Metanephros (tissue), 1 donor: ENCODE data around the gene EFEMP2. TPM values are rescaled to one million over a fixed set of nuclear protein-coding genes. Genes with fewer than 3 reads are reported as not detected.

ENCODE experiments used
- total RNA-seq: library from RNA; depleted of rRNA; stranded (reverse); fragments of >200 nt; gene quantifications from one replicate; pipeline ENCODE4 v1.2.3, GENCODE V29; 2014

The EFEMP2 gene
- total RNA-seq = 104 TPM

GRCh38 chr11:65872586-65873317 is at the start of gene EFEMP2:
Gene EFEMP2, minus strand, starts transcription at chr11:65872800. Its CDS starts 446 bp downstream, at chr11:65872354.

GRCh38 chr11:65919141-65919572 is 46.6 kb upstream of the EFEMP2 start, which contains the start of gene DRAP1:
Gene DRAP1, plus strand, starts transcription at chr11:65919426. Its CDS starts 76 bp downstream, at chr11:65919502.

DNA sequence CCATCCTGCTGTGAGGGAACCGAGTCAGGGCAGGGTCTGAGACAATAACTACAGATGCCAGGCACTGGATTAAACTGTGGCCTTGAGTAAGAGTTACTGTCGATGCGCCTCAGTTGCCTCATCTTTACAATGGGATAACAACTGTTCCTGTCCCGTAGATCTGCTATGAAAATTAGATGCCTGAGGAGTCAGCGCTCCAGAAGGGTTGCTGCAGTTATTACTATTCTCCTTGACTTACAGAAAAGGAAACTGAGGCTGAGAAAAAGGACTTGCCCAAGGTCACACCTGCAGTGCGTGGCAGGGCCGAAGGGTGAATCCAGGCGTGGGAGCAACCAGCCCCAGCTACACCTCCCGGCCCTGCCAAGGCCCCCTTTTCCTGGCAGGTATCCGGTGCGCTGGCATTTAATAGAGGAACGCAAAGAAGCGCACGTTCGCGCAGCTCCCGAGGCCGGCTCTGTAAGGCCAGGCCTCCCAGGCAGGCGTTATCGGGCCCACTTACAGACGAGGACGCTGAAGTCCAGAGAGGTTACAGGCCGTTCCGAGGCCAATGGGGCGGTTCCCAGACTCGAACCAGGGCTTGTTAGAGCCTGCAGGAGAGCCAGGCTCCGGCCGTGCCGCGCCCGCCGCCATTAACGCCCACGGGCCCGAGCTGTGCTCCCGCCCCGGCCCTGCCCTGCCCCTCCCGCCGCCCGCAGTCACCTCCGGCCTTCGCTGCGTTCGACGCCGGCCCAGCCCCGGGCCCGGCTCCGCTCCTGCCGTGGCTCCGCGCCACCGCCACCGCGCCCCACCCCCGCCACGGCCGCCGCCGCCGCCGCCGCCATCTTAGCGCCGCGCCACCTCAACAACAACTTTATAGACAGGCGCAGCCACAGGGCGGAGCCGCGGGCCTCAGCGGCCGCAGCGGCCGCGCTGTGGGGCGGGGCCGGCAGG is 45.9 kb upstream of the EFEMP2 start, which contains the start of gene C11orf68:
Gene C11orf68 (minus strand): TSS at position 852 of the 930 bp plus-strand sequence. CDS start 31 bp downstream, at position 821.

GRCh38 chr11:65900125-65900898 is 27.7 kb upstream of the EFEMP2 start, which contains the start of gene FOSL1:
Gene FOSL1, minus strand, starts transcription at chr11:65900388. Its CDS starts 49 bp downstream, at chr11:65900339.

DNA sequence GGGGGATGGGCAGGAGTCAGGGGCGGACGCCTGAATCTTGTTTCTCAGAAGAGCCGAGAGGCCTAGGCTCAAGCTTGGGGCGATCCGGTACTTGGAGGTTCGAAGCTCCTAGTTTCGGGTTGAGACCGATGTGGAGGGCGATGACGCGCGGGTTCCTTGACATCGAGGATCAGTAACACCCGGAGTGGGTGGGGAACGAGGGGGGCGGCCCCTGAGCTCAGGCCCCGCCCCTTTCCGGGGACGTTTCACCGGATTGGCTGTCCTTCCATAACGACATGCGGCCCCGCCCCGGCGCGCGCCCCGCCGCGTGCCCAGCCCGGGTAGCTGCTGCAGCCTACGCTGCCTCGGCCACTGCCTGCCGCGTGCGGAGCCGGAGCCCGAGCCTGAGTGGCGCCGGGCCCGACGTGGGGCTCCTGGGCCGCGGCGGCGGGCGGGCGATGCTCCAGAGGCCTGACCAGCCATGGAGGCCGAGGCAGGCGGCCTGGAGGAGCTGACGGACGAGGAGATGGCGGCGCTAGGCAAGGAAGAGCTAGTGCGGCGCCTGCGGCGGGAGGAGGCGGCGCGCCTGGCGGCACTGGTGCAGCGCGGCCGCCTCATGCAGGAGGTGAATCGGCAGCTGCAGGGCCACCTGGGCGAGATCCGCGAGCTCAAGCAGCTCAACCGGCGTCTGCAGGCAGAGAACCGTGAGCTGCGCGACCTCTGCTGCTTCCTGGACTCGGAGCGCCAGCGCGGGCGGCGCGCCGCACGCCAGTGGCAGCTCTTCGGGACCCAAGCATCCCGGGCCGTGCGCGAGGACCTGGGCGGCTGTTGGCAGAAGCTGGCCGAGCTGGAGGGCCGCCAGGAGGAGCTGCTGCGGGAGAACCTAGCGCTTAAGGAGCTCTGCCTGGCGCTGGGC is 18.0 kb upstream of the EFEMP2 start, which contains the start of gene CCDC85B:
Gene CCDC85B (plus strand): TSS at position 350 of the 895 bp plus-strand sequence. CDS start 111 bp downstream, at position 461.

GRCh38 chr11:65888163-65888814 is 15.7 kb upstream of the EFEMP2 start, which contains the start of gene FIBP:
Gene FIBP, minus strand, starts transcription at chr11:65888471. Its CDS starts 53 bp downstream, at chr11:65888418.

GRCh38 chr11:65879617-65880016 is 7.0 kb upstream of the EFEMP2 start, which contains the start of gene CTSW:
Gene CTSW, plus strand, starts transcription at chr11:65879837. Its CDS starts 18 bp downstream, at chr11:65879855.

GRCh38 chr11:65860278-65861164 is 12.1 kb downstream of the EFEMP2 start, which contains the start of gene MUS81:
Gene MUS81, plus strand, starts transcription at chr11:65860433. Its CDS starts 321 bp downstream, at chr11:65860754.

DNA sequence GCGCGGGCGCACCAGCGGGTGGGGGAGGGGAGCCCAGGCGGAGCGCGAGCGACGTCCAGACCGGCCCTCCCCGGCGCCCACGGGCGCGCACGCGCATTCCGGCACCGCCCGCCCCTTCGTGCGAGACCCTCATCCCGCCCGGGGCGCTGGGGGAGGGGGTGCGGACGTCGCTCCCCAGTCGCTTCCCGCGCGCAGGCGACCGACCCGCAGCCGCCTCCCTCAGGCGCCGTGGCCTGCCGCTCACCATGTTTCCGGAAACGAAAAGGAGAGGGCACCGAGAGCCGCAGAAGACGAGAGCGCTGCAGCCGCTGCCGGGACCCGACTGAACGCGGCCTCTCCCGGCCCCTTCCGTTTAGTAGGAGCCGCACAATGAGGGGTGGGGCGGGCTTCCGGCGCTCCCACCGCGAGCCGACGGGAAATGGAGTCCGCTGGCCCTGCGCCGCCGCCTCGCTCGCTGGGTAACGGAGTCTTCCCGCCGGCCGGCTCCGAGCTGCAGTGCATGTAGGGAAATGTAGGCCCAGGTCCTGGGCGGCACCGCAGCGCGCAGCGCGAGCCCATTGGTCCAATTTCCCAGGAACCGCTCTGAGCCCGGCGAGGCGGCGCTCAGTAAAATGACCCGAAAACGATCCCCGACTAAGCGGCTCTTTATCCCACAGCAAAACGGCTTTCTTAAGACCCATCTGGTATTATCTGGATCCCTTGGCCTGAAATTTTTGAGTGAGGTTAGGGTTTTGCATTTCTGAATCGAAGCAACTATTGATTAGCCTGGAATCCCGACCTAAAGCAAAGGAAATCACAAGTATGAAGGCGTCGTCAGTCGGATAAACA is 14.5 kb downstream of the EFEMP2 start, which contains the start of gene CFL1:
Gene CFL1 (minus strand): TSS at position 328 of the 828 bp plus-strand sequence. CDS start 81 bp downstream, at position 247.

GRCh38 chr11:65833297-65834030 is 39.1 kb downstream of the EFEMP2 start, which contains the start of gene SNX32:
Gene SNX32, plus strand, starts transcription at chr11:65833963. Its CDS starts 103 bp downstream, at chr11:65834066.

Other genes with a start within 250 kb of the EFEMP2 start
- 35.8 TPM for gene SIPA1, start 234.7 kb downstream of the EFEMP2 start, total RNA-seq
- gene RELA, start 209.9 kb downstream of the EFEMP2 start, total RNA-seq = 35.4 TPM
- 52.8 TPM for gene KAT5, start 160.5 kb downstream of the EFEMP2 start, total RNA-seq
- 35.3 TPM for gene RNASEH2C, start 152.0 kb downstream of the EFEMP2 start, total RNA-seq
- gene AP5B1, start 91.8 kb downstream of the EFEMP2 start, total RNA-seq = 11.6 TPM
- 15.0 TPM for gene OVOL1, start 85.7 kb downstream of the EFEMP2 start, total RNA-seq
- gene SNX32, start 38.8 kb downstream of the EFEMP2 start, total RNA-seq = 1.9 TPM
- 360 TPM for gene CFL1, start 14.6 kb downstream of the EFEMP2 start, total RNA-seq
- 53.4 TPM for gene MUS81, start 12.4 kb downstream of the EFEMP2 start, total RNA-seq
- 1.4 TPM for gene CTSW, start 7.0 kb upstream of the EFEMP2 start, total RNA-seq
- gene FIBP, start 15.7 kb upstream of the EFEMP2 start, total RNA-seq = 119 TPM
- 20.8 TPM for gene CCDC85B, start 17.9 kb upstream of the EFEMP2 start, total RNA-seq
- not detected for gene FOSL1, start 27.6 kb upstream of the EFEMP2 start, total RNA-seq
- 29.8 TPM for gene C11orf68, start 46.3 kb upstream of the EFEMP2 start, total RNA-seq
- 55.9 TPM for gene DRAP1, start 46.6 kb upstream of the EFEMP2 start, total RNA-seq
- gene TSGA10IP, start 72.7 kb upstream of the EFEMP2 start, total RNA-seq = not detected
- 60.9 TPM for gene SART1, start 88.9 kb upstream of the EFEMP2 start, total RNA-seq
- gene EIF1AD, start 129.4 kb upstream of the EFEMP2 start, total RNA-seq = 23.2 TPM
- 37.6 TPM for gene BANF1, start 129.7 kb upstream of the EFEMP2 start, total RNA-seq
- not detected for gene CST6, start 139.2 kb upstream of the EFEMP2 start, total RNA-seq
- not detected for gene CATSPER1, start 153.7 kb upstream of the EFEMP2 start, total RNA-seq
- 12.8 TPM for gene GAL3ST3, start 176.4 kb upstream of the EFEMP2 start, total RNA-seq
- gene SF3B2, start 179.6 kb upstream of the EFEMP2 start, total RNA-seq = 110 TPM
- 53.9 TPM for gene PACS1, start 197.5 kb upstream of the EFEMP2 start, total RNA-seq